Hair follicle dermal papilla cell (primary cell): Measurements from ENCODE around the gene SUPV3L1. TPM values are rescaled to one million over a fixed set of nuclear protein-coding genes. Genes with fewer than 3 reads are reported as not detected.

ENCODE experiments used
- total RNA-seq: library from RNA; depleted of rRNA; stranded (reverse); fragments of >200 nt; gene quantifications from 2 replicates; pipeline ENCODE4 v1.2.3, GENCODE V29; 2012

SUPV3L1 gene
- 24.5 and 27.4 TPM in 2 replicates for total RNA-seq

DNA sequence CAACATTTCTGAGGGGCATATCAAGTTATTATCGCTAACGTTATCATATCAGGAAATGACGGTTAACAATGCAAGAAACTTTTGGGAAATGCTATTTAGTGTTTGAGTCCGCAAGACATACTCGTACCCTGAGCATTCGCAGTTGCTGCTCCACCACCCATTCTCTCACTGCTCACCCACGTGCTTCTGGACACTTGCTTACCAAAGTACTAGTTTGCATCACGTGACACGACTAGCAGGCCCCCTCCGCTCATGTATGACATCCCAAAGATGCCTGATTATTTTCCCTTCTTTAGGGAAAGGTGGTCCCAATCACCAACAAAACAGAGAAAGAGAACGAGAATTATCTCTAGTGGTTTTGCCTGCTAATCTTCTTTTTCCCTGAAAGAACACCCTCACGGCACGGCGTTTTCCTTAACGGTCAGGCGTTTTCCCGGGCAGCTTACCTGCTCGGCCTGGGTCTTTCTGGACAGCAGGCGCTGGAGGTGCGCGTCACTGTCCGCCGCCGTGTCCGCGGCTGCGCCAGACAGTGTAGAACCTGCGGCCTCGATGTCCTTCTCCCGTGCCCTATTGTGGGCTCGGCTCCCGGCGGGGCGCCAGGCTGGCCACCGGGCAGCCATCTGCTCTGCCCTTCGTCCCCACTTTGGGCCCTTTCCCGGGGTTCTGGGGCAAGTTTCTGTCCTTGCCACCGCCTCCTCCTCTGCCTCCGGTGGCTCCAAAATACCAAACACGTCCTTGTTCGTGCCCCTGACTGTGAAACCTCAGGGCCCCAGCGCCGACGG, at the start of gene SUPV3L1:
TSS of gene SUPV3L1 (plus strand) at position 492 of the 782 bp plus-strand sequence. CDS start at position 550, 58 bp downstream.

DNA sequence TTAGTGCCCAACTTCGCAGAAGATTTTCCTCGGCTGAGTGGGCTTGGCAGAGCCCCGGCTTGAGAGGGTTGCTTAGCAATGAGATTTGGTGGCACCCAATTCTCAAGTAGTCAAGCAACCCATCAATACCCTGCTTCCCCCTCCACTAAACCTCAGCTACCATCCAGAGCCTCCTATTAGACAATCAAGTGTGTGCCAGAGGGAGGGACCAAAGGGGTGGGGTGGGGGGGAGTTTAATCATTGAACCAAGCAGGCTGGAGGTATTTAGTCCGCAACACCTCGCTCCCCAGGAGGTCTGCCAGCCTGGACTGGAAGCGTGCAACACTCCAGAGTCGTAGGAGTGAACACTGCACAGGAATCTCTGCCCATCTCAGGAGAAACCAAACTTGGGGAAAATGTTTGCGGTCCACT, 40.0 kb downstream of the SUPV3L1 start, which contains the start of gene HKDC1:
TSS of gene HKDC1 (plus strand) at position 292 of the 411 bp plus-strand sequence. CDS start at position 396, 104 bp downstream.

Other genes starting within 250 kb of the SUPV3L1 start
- 54.3 and 60.4 TPM in 2 replicates for gene DDX21, start 224.1 kb upstream of the SUPV3L1 start, total RNA-seq
- 41.4 and 45.9 TPM in 2 replicates for gene KIFBP, start 191.4 kb upstream of the SUPV3L1 start, total RNA-seq
- gene SRGN, start 92.1 kb upstream of the SUPV3L1 start, total RNA-seq: 132 and 137 TPM in 2 replicates
- 24.8 and 32.0 TPM in 2 replicates for gene VPS26A, start 56.1 kb upstream of the SUPV3L1 start, total RNA-seq
- 0.16 and 0.24 TPM in 2 replicates for gene HKDC1, start 40.1 kb downstream of the SUPV3L1 start, total RNA-seq
- gene HK1, start 98.3 kb downstream of the SUPV3L1 start, total RNA-seq: 141 and 167 TPM in 2 replicates
- gene TACR2, start 236.7 kb downstream of the SUPV3L1 start, total RNA-seq: 0.12 and 0.32 TPM in 2 replicates